ENCODE data around the gene KRTAP19-1. TPM values are rescaled to one million over a fixed set of nuclear protein-coding genes. Genes with fewer than 3 reads are reported as not detected.

KRTAP19-1 gene
- total and polyA plus RNA-seq, 9 of the 15 experiments (the other 6 are each of a cell fraction or from before 2014, with no cell fraction given), result not detected

DNA sequence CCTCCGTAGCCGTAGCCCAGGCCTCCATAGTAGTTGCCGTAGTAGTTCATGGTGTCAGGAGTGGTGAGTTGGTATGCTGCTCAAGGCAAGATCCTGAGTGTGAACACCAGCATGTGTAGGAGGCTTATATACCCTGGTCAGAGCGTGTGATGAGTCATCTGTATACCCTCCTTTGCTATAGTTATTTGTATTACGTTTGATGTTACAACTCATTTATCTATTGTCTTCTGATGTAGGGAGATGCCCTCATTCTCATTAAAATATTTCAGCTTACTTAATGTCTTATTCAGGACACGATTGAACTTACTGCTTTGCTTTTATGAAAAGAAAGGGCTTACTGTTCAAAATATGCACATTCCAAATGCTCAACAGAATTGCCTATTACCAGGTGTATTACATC lies 21.9 kb upstream of the KRTAP19-1 start, which contains the start of gene KRTAP19-5:
Gene KRTAP19-5 (minus strand): TSS at position 101 of the 400 bp plus-strand sequence. CDS start 51 bp downstream, at position 50.
- in situ Hi-C loops (cut with MboI), result no loop called here
- no peak for ATAC-seq
- no peak for FAIRE-seq
- Histone ChIP-seq H2AFZ (ENCODE audit: low read depth, low read length) (no peak within 1 kb of the TSS), H3K4me2 (ENCODE audit: insufficient read depth, low read length) (no peak within 1 kb of the TSS), H3K9ac (ENCODE audit: insufficient read depth in 1 of 2, low read depth in 2 of 2, low read length in 2 of 2) (no peak within 1 kb of the TSS), H4K20me1 (replicated peaks; ENCODE audit: control insufficient read depth, insufficient read depth, low read length) (no peaks in the 10 kb centered on the region), H3K27me3 (ENCODE audit: control insufficient read depth in 2 of 2, insufficient read depth in 2 of 2, low read length in 2 of 2) (no peaks in the 10 kb centered on the region), H3K9me1 (ENCODE audit: control insufficient read depth, insufficient read depth, low read length) (no peaks in the 10 kb centered on the region), H3K27ac (ENCODE audit: extremely low read depth, low read depth, low read length) (no peak within 1 kb of the TSS), H3K79me2 (ENCODE audit: control insufficient read depth, insufficient read depth, low read length) (no peaks in the 10 kb centered on the region), H3K4me3 (no peak within 1 kb of the TSS), H3K36me3 (ENCODE audit: control insufficient read depth, insufficient read depth, low read length) (no peaks in the 10 kb centered on the region), H3K4me1 (replicated peaks in 1 of 2; ENCODE audit: control insufficient read depth in 2 of 2, insufficient read depth in 2 of 2, low read length in 2 of 2) (no peaks in the 10 kb centered on the region), H3K9me3 (replicated peaks; ENCODE audit: control insufficient read depth, insufficient read depth, low read depth, low read length) (no peaks in the 10 kb centered on the region)
- CTCF ChIA-PET (ENCODE audit: low intra/inter-chr PET ratio), result no interaction called here
- WGBS (ENCODE audit: insufficient coverage, low coverage, missing lambda C conversion rate), result 0% methylated on average over 6 of the region's 6 CpGs
- BruUV-seq (replicated peaks), result no TSS peak
- no peak for DNase-seq (ENCODE audit: extremely low read depth in 1 of 4, low spot score in 3 of 4)
- POLR2A ChIA-PET, result no interaction called here
- no peak for TF ChIP-seq SIX5 (IDR thresholded peaks at IDR 0.05; ENCODE audit: borderline replicate concordance in 1 of 2, insufficient read depth in 1 of 2, low read depth in 1 of 2, low read length in 2 of 2)
- TF ChIP-seq CBFA2T2 (conservative IDR thresholded peaks at IDR 0.05), result no peak
- TF ChIP-seq NRF1 (conservative IDR thresholded peaks at IDR 0.05 in 1 of 2, IDR thresholded peaks at IDR 0.05 in 1 of 2), result no peak
- TF ChIP-seq, protein P1, sequence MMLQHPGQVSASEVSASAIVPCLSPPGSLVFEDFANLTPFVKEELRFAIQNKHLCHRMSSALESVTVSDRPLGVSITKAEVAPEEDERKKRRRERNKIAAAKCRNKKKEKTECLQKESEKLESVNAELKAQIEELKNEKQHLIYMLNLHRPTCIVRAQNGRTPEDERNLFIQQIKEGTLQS (IDR thresholded peaks at IDR 0.05), result no peak
- TF ChIP-seq, protein P1 (CRISPR knock-in tag; conservative IDR thresholded peaks at IDR 0.05), result no peak
- TF ChIP-seq CREM (IDR thresholded peaks at IDR 0.05; ENCODE audit: low read depth), result no peak
- TF ChIP-seq ERF (CRISPR knock-in tag; IDR thresholded peaks at IDR 0.05), result no peak
- no peak for TF ChIP-seq PRMT5 (CRISPR knock-in tag; IDR thresholded peaks at IDR 0.05)
- no peak for TF ChIP-seq SNAPC5 (CRISPR knock-in tag; IDR thresholded peaks at IDR 0.05)
- TF ChIP-seq ZNF146 (CRISPR knock-in tag; IDR thresholded peaks at IDR 0.05; ENCODE audit: unreplicated experiment), result no peak
- no peak for TF ChIP-seq ZNF263 (CRISPR knock-in tag; IDR thresholded peaks at IDR 0.05; ENCODE audit: borderline replicate concordance)
- intact Hi-C loops (cut with micrococcal nuclease), result loop anchor here (10.0 kb wide), 1 partner anchor 243 kb away; the partner anchor contains the start of gene KRTAP21-2
